ENCODE data around the gene SPATA46.

GRCh38 chr1:162367073-162367472 is 9.6 kb downstream of the SPATA46 start:
- no peak for TF ChIP-seq CTCF (IDR thresholded peaks at IDR 0.05; ENCODE audit: insufficient read depth, low read length, poor library complexity, severe bottlenecking)
- no peak for TF ChIP-seq EZH2phosphoT487 (conservative IDR thresholded peaks at IDR 0.05; ENCODE audit: low read length)

All from SU-DHL-6 (cell line).